ENCODE measurements around the gene RRH.

RRH gene

GRCh38 chr4:109890076-109890475, 62.3 kb downstream of the RRH start:
- DNase-seq: no peak

Measured in stimulated activated CD4-positive, alpha-beta T cell treated with anti-CD3 and anti-CD28 coated beads, Interleukin-1b, Interleukin-23, amount 100 ng/mL, for 48 hours (primary cell).